GM19324 (cell line): ENCODE measurements around the gene SLC7A6.

Experiments used
- ATAC-seq: cut with Tn5 transposase; IDR thresholded peaks from one replicate; pipeline ENCODE4 v1.9.1; 2021; ENCODE audit warnings: mild to moderate bottlenecking, moderate library complexity; ENCODE audit not compliant: unreplicated experiment, low FRiP score

SLC7A6 gene

GRCh38 chr16:68234188-68235107, 29.9 kb upstream of the SLC7A6 start:
- ATAC-seq = no peak

GRCh38 chr16:68235108-68235886, 29.0 kb upstream of the SLC7A6 start:
- no peak for ATAC-seq

- no peak for ATAC-seq
These were observed 28.5 kb upstream of the SLC7A6 start, which contains the start of gene ESRP2 for GRCh38 chr16:68235887-68236136. Gene ESRP2 (minus strand): TSS chr16:68236127. CDS start chr16:68236045, 82 bp downstream.

- no peak for ATAC-seq
These were observed 28.0 kb upstream of the SLC7A6 start for GRCh38 chr16:68236137-68236825.

GRCh38 chr16:68236826-68237242, 27.5 kb upstream of the SLC7A6 start:
- no peak for ATAC-seq

- peak; percentile 81 for ATAC-seq
These were observed 26.9 kb upstream of the SLC7A6 start for GRCh38 chr16:68237243-68238028.

- ATAC-seq = peak; percentile 2
These were observed 26.3 kb upstream of the SLC7A6 start for GRCh38 chr16:68238029-68238345.

GRCh38 chr16:68242085-68242484, 22.2 kb upstream of the SLC7A6 start:
- no peak for ATAC-seq

- no peak for ATAC-seq
These were observed 21.1 kb upstream of the SLC7A6 start for GRCh38 chr16:68242926-68243858.

- no peak for ATAC-seq
These were observed 19.8 kb upstream of the SLC7A6 start for GRCh38 chr16:68244481-68244902.

- peak; percentile 93 for ATAC-seq
These were observed 19.1 kb upstream of the SLC7A6 start, which contains the start of gene PLA2G15 for GRCh38 chr16:68244903-68245853. Gene PLA2G15 (plus strand): TSS chr16:68245373. CDS start chr16:68245427, 54 bp downstream.

- ATAC-seq = no peak
These were observed 18.2 kb upstream of the SLC7A6 start for GRCh38 chr16:68246121-68246520.

- ATAC-seq = no peak
These were observed 17.7 kb upstream of the SLC7A6 start for GRCh38 chr16:68246666-68247065.

GRCh38 chr16:68247400-68247799, 16.9 kb upstream of the SLC7A6 start:
- no peak for ATAC-seq

- ATAC-seq = no peak
These were observed 16.4 kb upstream of the SLC7A6 start for GRCh38 chr16:68247932-68248331.

GRCh38 chr16:68249371-68249770, 15.0 kb upstream of the SLC7A6 start:
- no peak for ATAC-seq

- ATAC-seq = no peak
These were observed 13.4 kb upstream of the SLC7A6 start for GRCh38 chr16:68250951-68251350.

- ATAC-seq = no peak
These were observed 12.5 kb upstream of the SLC7A6 start for GRCh38 chr16:68251832-68252231.
